Fibroblast of lung (primary cell): Measurements from ENCODE around the gene CENPB. TPM values are rescaled to one million over a fixed set of nuclear protein-coding genes. Genes with fewer than 3 reads are reported as not detected.

Experiments
- DNase-seq, 2 donors: peaks; one replicate each; pipeline versions ENCODE4 v3.0.0 to v3.0.0-alpha.2; 2010; ENCODE audit warnings: low read depth in 2 of 2
- H2AFZ ChIP-seq: 2 replicates; pipeline ENCODE4 v1.5.1; 2012; ENCODE audit warnings: low read length, control low read depth, inconsistent platforms
- H3K27ac ChIP-seq: 2 replicates; pipeline ENCODE4 v1.5.1; 2011; ENCODE audit warnings: low read length, control low read depth; ENCODE audit not compliant: insufficient read depth
- H3K27me3 ChIP-seq: 2 replicates; pipeline ENCODE4 v1.5.1; 2011; ENCODE audit warnings: mild to moderate bottlenecking, low read length; ENCODE audit not compliant: control insufficient read depth, insufficient read depth
- H3K36me3 ChIP-seq: 2 replicates; pipeline ENCODE4 v1.5.1; 2011; ENCODE audit warnings: low read length; ENCODE audit not compliant: control insufficient read depth, insufficient read depth
- H3K4me1 ChIP-seq: 2 replicates; pipeline ENCODE4 v1.5.1; 2011; ENCODE audit warnings: low read length; ENCODE audit not compliant: control insufficient read depth, insufficient read depth; ENCODE audit errors: extremely low read depth
- H3K4me2 ChIP-seq: 2 replicates; pipeline ENCODE4 v1.5.1; 2011; ENCODE audit warnings: low read length, control low read depth; ENCODE audit not compliant: insufficient read depth; ENCODE audit errors: extremely low read depth
- H3K4me3 ChIP-seq, 4 experiments: fragments of 200-600 bp in 1 of 4; sonication (generic) in 1 of 4; replicated peaks in 1 of 4; 2 replicates each; pipeline ENCODE4 v1.5.1; 2011 to 2016; ENCODE audit warnings: low read length in 4 of 4, low read depth in 3 of 4, mild to moderate bottlenecking in 3 of 4, control low read depth in 2 of 4, inconsistent platforms in 1 of 4, mixed read lengths in 1 of 4; ENCODE audit not compliant: insufficient read depth in 1 of 4; ENCODE audit errors: control extremely low read depth in 1 of 4
- H3K79me2 ChIP-seq: 2 replicates; pipeline ENCODE4 v1.5.1; 2012; ENCODE audit warnings: mild to moderate bottlenecking, low read length, inconsistent platforms; ENCODE audit not compliant: control insufficient read depth, insufficient read depth
- H3K9ac ChIP-seq: 2 replicates; pipeline ENCODE4 v1.5.1; 2011; ENCODE audit warnings: mild to moderate bottlenecking, low read length, control low read depth; ENCODE audit not compliant: insufficient read depth
- H3K9me3 ChIP-seq: 2 replicates; pipeline ENCODE4 v1.5.1; 2012; ENCODE audit warnings: low read depth, low read length; ENCODE audit not compliant: control insufficient read depth, insufficient read depth
- H4K20me1 ChIP-seq: 2 replicates; pipeline ENCODE4 v1.5.1; 2011; ENCODE audit warnings: low read length; ENCODE audit not compliant: control insufficient read depth, insufficient read depth; ENCODE audit errors: extremely low read depth
- EZH2 ChIP-seq: IDR thresholded peaks from 2 replicates; pipeline ENCODE4 v1.5.1; 2012; ENCODE audit warnings: low read length, control low read depth, mild to moderate bottlenecking; ENCODE audit errors: missing control alignments
- polyA plus RNA-seq, 2 donors: library from polyadenylated mRNA; depleted of rRNA in 1 of 2; stranded (reverse) in 1 of 2; unstranded in 1 of 2; fragments of >200 nt; gene quantifications; 2 replicates each; pipeline ENCODE4 v1.2.1, GENCODE V29; 2011 to 2012; ENCODE audit warnings: missing spikeins in 1 of 2
- total RNA-seq: library from RNA; depleted of rRNA; stranded (reverse); fragments of >200 nt; gene quantifications from 2 replicates; pipeline ENCODE4 v1.2.1, GENCODE V29; 2014
- TF ChIP-seq, protein P1 (sequence below), 2 donors: IDR thresholded peaks in 1 of 2; conservative IDR thresholded peaks in 1 of 2; 1 replicate in 1 of 2; 2 replicates in 1 of 2; pipeline ENCODE4 v1.5.1; 2011 to 2012; ENCODE audit warnings: low read length in 2 of 2, control low read depth in 1 of 2, inconsistent platforms in 1 of 2, low read depth in 1 of 2, mild to moderate bottlenecking in 1 of 2

Gene CENPB
- total and polyA plus RNA-seq, 2 donors (not counting 1 experiment from before 2014, with no cell fraction given) = 32.6 to 106 TPM

- peak within 1 kb of the TSS; percentile 84 for H3K9ac ChIP-seq
- H3K9me3 ChIP-seq = no peaks in the 10 kb centered on the region
- H3K4me3 ChIP-seq = peak within 1 kb of the TSS; percentile 76 to 87 (median 83)
- H3K27me3 ChIP-seq = no peaks in the 10 kb centered on the region
- peak; percentile 96 to 98 for DNase-seq
- peak within 1 kb of the TSS; percentile 98 for H3K27ac ChIP-seq
- peak within 1 kb of the TSS; percentile 93 for H3K4me2 ChIP-seq
- H3K4me1 ChIP-seq = peaks cover 10% of the 10 kb centered on the region
- peaks cover 8% of the 10 kb centered on the region for H3K79me2 ChIP-seq
- no peaks in the 10 kb centered on the region for H3K36me3 ChIP-seq
- H4K20me1 ChIP-seq = no peaks in the 10 kb centered on the region
- TF ChIP-seq, protein P1, sequence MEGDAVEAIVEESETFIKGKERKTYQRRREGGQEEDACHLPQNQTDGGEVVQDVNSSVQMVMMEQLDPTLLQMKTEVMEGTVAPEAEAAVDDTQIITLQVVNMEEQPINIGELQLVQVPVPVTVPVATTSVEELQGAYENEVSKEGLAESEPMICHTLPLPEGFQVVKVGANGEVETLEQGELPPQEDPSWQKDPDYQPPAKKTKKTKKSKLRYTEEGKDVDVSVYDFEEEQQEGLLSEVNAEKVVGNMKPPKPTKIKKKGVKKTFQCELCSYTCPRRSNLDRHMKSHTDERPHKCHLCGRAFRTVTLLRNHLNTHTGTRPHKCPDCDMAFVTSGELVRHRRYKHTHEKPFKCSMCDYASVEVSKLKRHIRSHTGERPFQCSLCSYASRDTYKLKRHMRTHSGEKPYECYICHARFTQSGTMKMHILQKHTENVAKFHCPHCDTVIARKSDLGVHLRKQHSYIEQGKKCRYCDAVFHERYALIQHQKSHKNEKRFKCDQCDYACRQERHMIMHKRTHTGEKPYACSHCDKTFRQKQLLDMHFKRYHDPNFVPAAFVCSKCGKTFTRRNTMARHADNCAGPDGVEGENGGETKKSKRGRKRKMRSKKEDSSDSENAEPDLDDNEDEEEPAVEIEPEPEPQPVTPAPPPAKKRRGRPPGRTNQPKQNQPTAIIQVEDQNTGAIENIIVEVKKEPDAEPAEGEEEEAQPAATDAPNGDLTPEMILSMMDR (conservative IDR thresholded peaks at IDR 0.05 in 1 of 2, IDR thresholded peaks at IDR 0.05 in 1 of 2; ENCODE audit: low read depth in 1 of 2, low read length in 2 of 2) = peak in 1 of 2 donors; percentile 17
- TF ChIP-seq EZH2 = no peak
- H2AFZ ChIP-seq = peak within 1 kb of the TSS; percentile 72
Observed at GRCh38 chr20:3767427-3768341, 18.9 kb downstream of the CENPB start, which contains the start of gene ADISSP. Gene ADISSP (minus strand): TSS chr20:3767753. CDS start chr20:3760100, 7,653 bp downstream.

GRCh38 chr20:3767110-3767426 is 19.5 kb downstream of the CENPB start:
- Histone ChIP-seq H3K27ac (peak overlapping the region; percentile 13), H3K9ac (peak overlapping the region; percentile 60), H3K79me2 (peaks cover 8% of the 10 kb centered on the region), H3K4me3 (peak overlapping the region; percentile 58 to 87 (median 83)), H4K20me1 (no peaks in the 10 kb centered on the region), H3K27me3 (no peaks in the 10 kb centered on the region), H3K9me3 (no peaks in the 10 kb centered on the region), H2AFZ (peak overlapping the region; percentile 58), H3K4me2 (peak overlapping the region; percentile 93), H3K4me1 (peaks cover 10% of the 10 kb centered on the region), H3K36me3 (no peaks in the 10 kb centered on the region)
- no peak for DNase-seq
- TF ChIP-seq, protein P1 (conservative IDR thresholded peaks at IDR 0.05 in 1 of 2, IDR thresholded peaks at IDR 0.05 in 1 of 2; ENCODE audit: low read depth in 1 of 2, low read length in 2 of 2) = no peak
- no peak for TF ChIP-seq EZH2

DNA sequence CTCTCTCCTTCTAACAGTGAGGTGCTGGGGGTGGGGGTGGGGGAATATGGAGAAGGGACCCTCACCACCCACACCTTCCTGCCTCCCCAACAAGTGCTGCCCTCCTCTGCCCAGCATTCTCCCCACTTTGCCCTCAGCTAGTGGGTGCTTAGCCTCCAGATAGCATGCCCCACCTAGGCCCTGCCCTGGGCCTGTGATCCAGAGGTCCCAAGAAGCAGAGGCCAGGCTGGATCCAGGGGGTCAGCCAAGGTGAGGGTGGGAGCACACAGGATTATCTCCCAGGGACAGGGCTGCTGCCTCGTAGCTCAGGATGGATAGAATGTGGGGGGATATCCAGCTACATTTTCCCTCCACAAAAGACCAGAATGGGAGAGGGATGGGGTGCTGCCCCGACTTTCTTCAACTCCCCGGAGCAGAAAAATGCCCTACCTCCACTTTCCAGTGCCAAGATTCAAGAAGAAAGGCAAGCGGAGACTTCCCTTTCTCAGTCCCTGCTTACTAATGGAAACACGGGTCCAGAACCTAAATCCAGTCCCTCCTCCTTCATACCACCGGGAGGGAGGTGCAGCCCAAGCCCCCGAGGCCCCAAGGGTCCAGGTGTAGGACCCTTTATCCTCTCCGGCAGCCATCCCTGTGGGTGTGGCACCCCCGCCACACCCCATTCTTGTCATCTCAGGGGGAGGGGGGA is 20.0 kb downstream of the CENPB start:
- peaks cover 10% of the 10 kb centered on the region for H3K4me1 ChIP-seq
- H3K9ac ChIP-seq = peak overlapping the region; percentile 60
- peak overlapping the region; percentile 93 for H3K4me2 ChIP-seq
- no peaks in the 10 kb centered on the region for H3K9me3 ChIP-seq
- no peak for DNase-seq
- H3K27ac ChIP-seq = no peak overlapping the region
- H3K36me3 ChIP-seq = no peaks in the 10 kb centered on the region
- H4K20me1 ChIP-seq = no peaks in the 10 kb centered on the region
- peak overlapping the region; percentile 58 for H2AFZ ChIP-seq
- peak overlapping the region; percentile 58 to 87 (median 83) for H3K4me3 ChIP-seq
- TF ChIP-seq, protein P1 (conservative IDR thresholded peaks at IDR 0.05 in 1 of 2, IDR thresholded peaks at IDR 0.05 in 1 of 2; ENCODE audit: low read depth in 1 of 2, low read length in 2 of 2) = no peak
- no peak for TF ChIP-seq EZH2
- no peaks in the 10 kb centered on the region for H3K27me3 ChIP-seq
- H3K79me2 ChIP-seq = peaks cover 8% of the 10 kb centered on the region
